ENCODE results near the gene FRYL.

- TF ChIP-seq EP300 (conservative IDR thresholded peaks at IDR 0.05; ENCODE audit: poor library complexity, severe bottlenecking) (no peak), CTCF (IDR thresholded peaks at IDR 0.05; ENCODE audit: poor library complexity, severe bottlenecking) (no peak), MXI1 (conservative IDR thresholded peaks at IDR 0.05; ENCODE audit: poor library complexity, severe bottlenecking) (no peak), EZH2 (IDR thresholded peaks at IDR 0.05; ENCODE audit: borderline replicate concordance, insufficient read depth, low read length, poor library complexity, severe bottlenecking) (no peak)
Measured at GRCh38 chr4:48639807-48640206, 140.3 kb downstream of the FRYL start.
